ENCODE measurements around the gene GRK5.

DNA sequence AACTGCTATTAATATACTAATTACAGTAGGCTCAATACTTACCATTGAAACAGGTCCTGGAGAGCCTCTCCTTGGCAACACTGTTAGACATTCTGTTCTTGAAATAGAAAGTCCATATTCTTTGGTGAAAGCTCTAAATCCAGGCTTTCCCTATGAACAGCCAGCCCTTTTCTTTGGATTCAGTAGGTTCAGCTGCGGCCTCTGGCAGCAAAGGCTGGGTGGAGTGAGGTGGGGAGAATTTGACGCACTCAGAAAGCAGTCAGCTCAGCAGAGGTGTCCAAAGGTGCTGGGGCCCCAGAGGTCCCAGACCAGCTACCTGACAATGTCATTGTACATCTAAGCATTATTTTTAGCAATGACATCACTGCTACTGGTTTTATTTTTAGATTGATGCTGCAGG lies 146.1 kb downstream of the GRK5 start:
- TF ChIP-seq POLR2A (IDR thresholded peaks at IDR 0.05; ENCODE audit: low read depth, low read length): no peak
- TF ChIP-seq POLR2AphosphoS5 (IDR thresholded peaks at IDR 0.05; ENCODE audit: low read depth, low read length): no peak
- TF ChIP-seq TAF1 (IDR thresholded peaks at IDR 0.05; ENCODE audit: low read depth, low read length): no peak
